Fibroblast of lung (primary cell): ENCODE results near the gene WNT5B. TPM values are rescaled to one million over a fixed set of nuclear protein-coding genes. Genes with fewer than 3 reads are reported as not detected.

Experiments
- DNase-seq, 2 donors: peaks; one replicate each; pipeline versions ENCODE4 v3.0.0 to v3.0.0-alpha.2; 2010; ENCODE audit warnings: low read depth in 2 of 2
- H2AFZ ChIP-seq: 2 replicates; pipeline ENCODE4 v1.5.1; 2012; ENCODE audit warnings: low read length, control low read depth, inconsistent platforms
- H3K27ac ChIP-seq: 2 replicates; pipeline ENCODE4 v1.5.1; 2011; ENCODE audit warnings: low read length, control low read depth; ENCODE audit not compliant: insufficient read depth
- H3K27me3 ChIP-seq: 2 replicates; pipeline ENCODE4 v1.5.1; 2011; ENCODE audit warnings: mild to moderate bottlenecking, low read length; ENCODE audit not compliant: control insufficient read depth, insufficient read depth
- H3K36me3 ChIP-seq: 2 replicates; pipeline ENCODE4 v1.5.1; 2011; ENCODE audit warnings: low read length; ENCODE audit not compliant: control insufficient read depth, insufficient read depth
- H3K4me1 ChIP-seq: 2 replicates; pipeline ENCODE4 v1.5.1; 2011; ENCODE audit warnings: low read length; ENCODE audit not compliant: control insufficient read depth, insufficient read depth; ENCODE audit errors: extremely low read depth
- H3K4me2 ChIP-seq: 2 replicates; pipeline ENCODE4 v1.5.1; 2011; ENCODE audit warnings: low read length, control low read depth; ENCODE audit not compliant: insufficient read depth; ENCODE audit errors: extremely low read depth
- H3K4me3 ChIP-seq, 4 experiments: fragments of 200-600 bp in 1 of 4; sonication (generic) in 1 of 4; replicated peaks in 1 of 4; 2 replicates each; pipeline ENCODE4 v1.5.1; 2011 to 2016; ENCODE audit warnings: low read length in 4 of 4, low read depth in 3 of 4, mild to moderate bottlenecking in 3 of 4, control low read depth in 2 of 4, inconsistent platforms in 1 of 4, mixed read lengths in 1 of 4; ENCODE audit not compliant: insufficient read depth in 1 of 4; ENCODE audit errors: control extremely low read depth in 1 of 4
- H3K79me2 ChIP-seq: 2 replicates; pipeline ENCODE4 v1.5.1; 2012; ENCODE audit warnings: mild to moderate bottlenecking, low read length, inconsistent platforms; ENCODE audit not compliant: control insufficient read depth, insufficient read depth
- H3K9ac ChIP-seq: 2 replicates; pipeline ENCODE4 v1.5.1; 2011; ENCODE audit warnings: mild to moderate bottlenecking, low read length, control low read depth; ENCODE audit not compliant: insufficient read depth
- H3K9me3 ChIP-seq: 2 replicates; pipeline ENCODE4 v1.5.1; 2012; ENCODE audit warnings: low read depth, low read length; ENCODE audit not compliant: control insufficient read depth, insufficient read depth
- H4K20me1 ChIP-seq: 2 replicates; pipeline ENCODE4 v1.5.1; 2011; ENCODE audit warnings: low read length; ENCODE audit not compliant: control insufficient read depth, insufficient read depth; ENCODE audit errors: extremely low read depth
- CTCF ChIP-seq, 2 donors: IDR thresholded peaks in 1 of 2; conservative IDR thresholded peaks in 1 of 2; 1 replicate in 1 of 2; 2 replicates in 1 of 2; pipeline ENCODE4 v1.5.1; 2011 to 2012; ENCODE audit warnings: low read length in 2 of 2, control low read depth in 1 of 2, inconsistent platforms in 1 of 2, low read depth in 1 of 2, mild to moderate bottlenecking in 1 of 2
- EZH2 ChIP-seq: IDR thresholded peaks from 2 replicates; pipeline ENCODE4 v1.5.1; 2012; ENCODE audit warnings: low read length, control low read depth, mild to moderate bottlenecking; ENCODE audit errors: missing control alignments
- polyA plus RNA-seq, 2 donors: library from polyadenylated mRNA; depleted of rRNA in 1 of 2; stranded (reverse) in 1 of 2; unstranded in 1 of 2; fragments of >200 nt; gene quantifications; 2 replicates each; pipeline ENCODE4 v1.2.1, GENCODE V29; 2011 to 2012; ENCODE audit warnings: missing spikeins in 1 of 2
- total RNA-seq: library from RNA; depleted of rRNA; stranded (reverse); fragments of >200 nt; gene quantifications from 2 replicates; pipeline ENCODE4 v1.2.1, GENCODE V29; 2014

WNT5B gene
- total and polyA plus RNA-seq, 2 donors (not counting 1 experiment from before 2014, with no cell fraction given), result 46.9 to 105 TPM

- H3K36me3 ChIP-seq, result no peaks in the 10 kb centered on the region
- TF ChIP-seq EZH2 (no peak), CTCF (conservative IDR thresholded peaks at IDR 0.05 in 1 of 2, IDR thresholded peaks at IDR 0.05 in 1 of 2; ENCODE audit: low read depth in 1 of 2, low read length in 2 of 2) (no peak)
- no peak overlapping the region for H2AFZ ChIP-seq
- H3K9me3 ChIP-seq, result no peaks in the 10 kb centered on the region
- no peak overlapping the region for H3K4me3 ChIP-seq
- H3K9ac ChIP-seq, result no peak overlapping the region
- peak in 1 of 2 donors; percentile 44 for DNase-seq
- no peak overlapping the region for H3K4me2 ChIP-seq
- no peaks in the 10 kb centered on the region for H3K27me3 ChIP-seq
- H3K27ac ChIP-seq, result no peak overlapping the region
- H3K4me1 ChIP-seq, result peaks cover 4% of the 10 kb centered on the region
- H3K79me2 ChIP-seq, result peaks cover 71% of the 10 kb centered on the region
- no peaks in the 10 kb centered on the region for H4K20me1 ChIP-seq
Observed at GRCh38 chr12:1695886-1696670, 67.0 kb downstream of the WNT5B start.

- Histone ChIP-seq H2AFZ (no peak overlapping the region), H3K9ac (no peak overlapping the region), H3K36me3 (no peaks in the 10 kb centered on the region), H3K27me3 (no peaks in the 10 kb centered on the region), H3K4me3 (no peak overlapping the region), H3K27ac (no peak overlapping the region), H3K9me3 (no peaks in the 10 kb centered on the region), H3K79me2 (peaks cover 68% of the 10 kb centered on the region), H3K4me1 (peaks cover 4% of the 10 kb centered on the region), H4K20me1 (no peaks in the 10 kb centered on the region), H3K4me2 (no peak overlapping the region)
- TF ChIP-seq CTCF (conservative IDR thresholded peaks at IDR 0.05 in 1 of 2, IDR thresholded peaks at IDR 0.05 in 1 of 2; ENCODE audit: low read depth in 1 of 2, low read length in 2 of 2) (no peak), EZH2 (no peak)
- DNase-seq, result no peak
Observed at GRCh38 chr12:1696800-1697199, 67.8 kb downstream of the WNT5B start.

Other genes starting within 250 kb of the WNT5B start
- gene FBXL14, start 34.6 kb upstream of the WNT5B start, total RNA-seq, result 6.4 TPM in 2 replicates
- gene FBXL14, start 34.6 kb upstream of the WNT5B start, polyA plus RNA-seq, result 2.6 and 3.7 TPM in 2 replicates
- gene ADIPOR2, start 61.8 kb downstream of the WNT5B start, total RNA-seq, result 29.8 and 46.1 TPM in 2 replicates
- gene ADIPOR2, start 61.8 kb downstream of the WNT5B start, polyA plus RNA-seq, result 33.5 and 43.1 TPM in 2 replicates
- not detected in 2 replicates for gene LRTM2, start 191.3 kb downstream of the WNT5B start, total RNA-seq
- gene LRTM2, start 191.3 kb downstream of the WNT5B start, polyA plus RNA-seq, result not detected in 2 replicates